ENCODE measurements around the gene BICDL1. TPM values are rescaled to one million over a fixed set of nuclear protein-coding genes. Genes with fewer than 3 reads are reported as not detected.

BICDL1 gene
- polyA plus RNA-seq, 1 of the 3 experiments (the other 2 are of a cell fraction), result 0.35 TPM

DNA sequence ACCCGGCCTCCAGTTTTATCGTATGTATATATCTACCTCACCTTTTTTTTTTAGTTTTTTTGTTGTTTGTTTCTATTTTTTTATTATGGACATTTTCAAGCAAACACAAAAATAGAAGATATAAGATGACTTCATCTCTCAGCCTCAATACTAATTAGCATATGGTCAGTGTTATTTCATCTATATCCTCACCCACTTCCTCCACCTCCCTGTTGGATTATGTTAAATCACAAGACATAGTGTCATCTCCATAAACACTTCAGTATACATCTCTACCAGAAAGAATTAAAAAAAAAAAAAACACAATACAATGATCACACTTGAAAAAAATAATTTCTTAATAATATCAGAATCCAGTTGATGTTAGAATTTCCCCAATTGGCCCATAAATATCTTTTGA is 92.6 kb downstream of the BICDL1 start:
- H3K4me2 ChIP-seq, result no peak overlapping the region
- no peaks in the 10 kb centered on the region for H4K20me1 ChIP-seq (ENCODE audit: insufficient read depth)
- H3F3A ChIP-seq (replicated peaks; ENCODE audit: insufficient read depth), result no peaks in the 10 kb centered on the region
- H3K9ac ChIP-seq, result no peak overlapping the region
- H3K27me3 ChIP-seq (ENCODE audit: insufficient read depth), result no peaks in the 10 kb centered on the region
- H3K79me2 ChIP-seq (ENCODE audit: insufficient read depth), result no peaks in the 10 kb centered on the region
- ChIA-PET POLR2A (no interaction called here), CTCF (no interaction called here)
- TF ChIP-seq, protein P1, sequence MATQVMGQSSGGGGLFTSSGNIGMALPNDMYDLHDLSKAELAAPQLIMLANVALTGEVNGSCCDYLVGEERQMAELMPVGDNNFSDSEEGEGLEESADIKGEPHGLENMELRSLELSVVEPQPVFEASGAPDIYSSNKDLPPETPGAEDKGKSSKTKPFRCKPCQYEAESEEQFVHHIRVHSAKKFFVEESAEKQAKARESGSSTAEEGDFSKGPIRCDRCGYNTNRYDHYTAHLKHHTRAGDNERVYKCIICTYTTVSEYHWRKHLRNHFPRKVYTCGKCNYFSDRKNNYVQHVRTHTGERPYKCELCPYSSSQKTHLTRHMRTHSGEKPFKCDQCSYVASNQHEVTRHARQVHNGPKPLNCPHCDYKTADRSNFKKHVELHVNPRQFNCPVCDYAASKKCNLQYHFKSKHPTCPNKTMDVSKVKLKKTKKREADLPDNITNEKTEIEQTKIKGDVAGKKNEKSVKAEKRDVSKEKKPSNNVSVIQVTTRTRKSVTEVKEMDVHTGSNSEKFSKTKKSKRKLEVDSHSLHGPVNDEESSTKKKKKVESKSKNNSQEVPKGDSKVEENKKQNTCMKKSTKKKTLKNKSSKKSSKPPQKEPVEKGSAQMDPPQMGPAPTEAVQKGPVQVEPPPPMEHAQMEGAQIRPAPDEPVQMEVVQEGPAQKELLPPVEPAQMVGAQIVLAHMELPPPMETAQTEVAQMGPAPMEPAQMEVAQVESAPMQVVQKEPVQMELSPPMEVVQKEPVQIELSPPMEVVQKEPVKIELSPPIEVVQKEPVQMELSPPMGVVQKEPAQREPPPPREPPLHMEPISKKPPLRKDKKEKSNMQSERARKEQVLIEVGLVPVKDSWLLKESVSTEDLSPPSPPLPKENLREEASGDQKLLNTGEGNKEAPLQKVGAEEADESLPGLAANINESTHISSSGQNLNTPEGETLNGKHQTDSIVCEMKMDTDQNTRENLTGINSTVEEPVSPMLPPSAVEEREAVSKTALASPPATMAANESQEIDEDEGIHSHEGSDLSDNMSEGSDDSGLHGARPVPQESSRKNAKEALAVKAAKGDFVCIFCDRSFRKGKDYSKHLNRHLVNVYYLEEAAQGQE (IDR thresholded peaks at IDR 0.05; ENCODE audit: low read depth, low read length), result no peak
- TF ChIP-seq GATA2 (CRISPR knock-in tag; IDR thresholded peaks at IDR 0.05) (no peak), TAF1 (IDR thresholded peaks at IDR 0.05; ENCODE audit: borderline replicate concordance, low read depth, low read length) (no peak), JUND (IDR thresholded peaks at IDR 0.05) (no peak), SIN3A (IDR thresholded peaks at IDR 0.05; ENCODE audit: borderline replicate concordance, low read depth, low read length) (no peak), FOXM1 (IDR thresholded peaks at IDR 0.05; ENCODE audit: low read depth) (no peak), USF1 (IDR thresholded peaks at IDR 0.05; ENCODE audit: borderline replicate concordance, low read depth) (no peak), NRF1 (IDR thresholded peaks at IDR 0.05; ENCODE audit: low read depth, low read length) (no peak), FOSL2 (IDR thresholded peaks at IDR 0.05; ENCODE audit: borderline replicate concordance, low read depth) (no peak), CHD2 (IDR thresholded peaks at IDR 0.05; ENCODE audit: low read length, partially characterized antibody) (no peak), TEAD4 (IDR thresholded peaks at IDR 0.05; ENCODE audit: borderline replicate concordance, insufficient read depth) (no peak), SMC3 (IDR thresholded peaks at IDR 0.05; ENCODE audit: low read depth, low read length) (no peak)
- H3K4me3 ChIP-seq (ENCODE audit: low read depth in 2 of 2, low read length in 1 of 2), result no peak overlapping the region
- no peaks in the 10 kb centered on the region for H3K9me2 ChIP-seq
- H3K27ac ChIP-seq (ENCODE audit: low read depth in 2 of 2, low read length in 1 of 2), result no peak overlapping the region
- H2AFZ ChIP-seq (ENCODE audit: low read depth), result no peak overlapping the region
- DNase-seq, result no peak
- H3K36me3 ChIP-seq (replicated peaks in 1 of 2; ENCODE audit: control insufficient read depth in 1 of 2, insufficient read depth in 2 of 2, low read length in 1 of 2), result no peaks in the 10 kb centered on the region
- H3K9me3 ChIP-seq, result no peaks in the 10 kb centered on the region
- WGBS (ENCODE audit: low lambda C conversion rate), result 93% methylated on average over 2 of the region's 2 CpGs
- peaks cover 0 to 2% of the 10 kb centered on the region in 2 experiments; a peak in 1 of 4 replicates for H3K4me1 ChIP-seq (ENCODE audit: control insufficient read depth in 1 of 2, insufficient read depth in 2 of 2, low read depth in 1 of 2, low read length in 1 of 2)
